Measurements from ENCODE around the gene EEF1AKMT3. TPM values are rescaled to one million over a fixed set of nuclear protein-coding genes. Genes with fewer than 3 reads are reported as not detected.

Gene EEF1AKMT3
- total RNA-seq, 2 donors from 2014 or later: 3.7 to 5.8 TPM

GRCh38 chr12:57769594-57769993, 2.8 kb upstream of the EEF1AKMT3 start:
- no peaks in the 10 kb centered on the region for H3K9me3 Mint-ChIP-seq
- H3K27me3 Mint-ChIP-seq (ENCODE audit: insufficient read depth): peaks cover 30% of the 10 kb centered on the region

GRCh38 chr12:57770734-57771133, 1.7 kb upstream of the EEF1AKMT3 start:
- H3K27me3 ChIP-seq (ENCODE audit: control insufficient read depth, insufficient read depth, low read length, poor library complexity, severe bottlenecking): peaks cover 15% of the 10 kb centered on the region
- Mint-ChIP-seq H3K9me3 (no peaks in the 10 kb centered on the region), H3K4me1 (peaks cover 15% of the 10 kb centered on the region), H3K36me3 (ENCODE audit: low read depth) (peaks cover 25% of the 10 kb centered on the region), H3K27ac (no peak overlapping the region), H3K4me3 (peak overlapping the region; percentile 85), H3K27me3 (ENCODE audit: insufficient read depth) (peaks cover 19% of the 10 kb centered on the region)
- 91 to 93% methylated on average over 4 of the region's 4 CpGs for WGBS, 2 experiments (ENCODE audit: insufficient coverage in 1 of 2, insufficient read length in 1 of 2)
- H3K4me1 ChIP-seq (ENCODE audit: control insufficient read depth, insufficient read depth, low read length): peaks cover 6% of the 10 kb centered on the region
- peaks cover 31% of the 10 kb centered on the region for H3K36me3 ChIP-seq (ENCODE audit: control insufficient read depth, insufficient read depth, low read length)
- no peak overlapping the region for H3K9ac ChIP-seq (ENCODE audit: extremely low read depth, low read length, poor library complexity, severe bottlenecking)
- no peak for DNase-seq
- H3K9me3 ChIP-seq (ENCODE audit: control insufficient read depth, low read length): no peaks in the 10 kb centered on the region
- peak overlapping the region; percentile 97 for H3K4me3 ChIP-seq (ENCODE audit: low read length)
- H3K27ac ChIP-seq (ENCODE audit: low read depth, low read length): no peak overlapping the region
- no peak for TF ChIP-seq CTCF (conservative IDR thresholded peaks at IDR 0.05)

More at GRCh38 chr12:57769594-57769993, 2.8 kb upstream of the EEF1AKMT3 start:
- 99% methylated on average over 9 to 11 of the region's 11 CpGs for WGBS, 2 experiments (ENCODE audit: insufficient coverage in 1 of 2, insufficient read length in 1 of 2)
- TF ChIP-seq CTCF (conservative IDR thresholded peaks at IDR 0.05): no peak
- no peak overlapping the region for H3K9ac ChIP-seq (ENCODE audit: extremely low read depth, low read length, poor library complexity, severe bottlenecking)
- H3K4me1 ChIP-seq (ENCODE audit: control insufficient read depth, insufficient read depth, low read length): peaks cover 6% of the 10 kb centered on the region
- Mint-ChIP-seq H3K4me1 (peaks cover 19% of the 10 kb centered on the region), H3K27ac (no peak overlapping the region), H3K36me3 (ENCODE audit: low read depth) (peaks cover 23% of the 10 kb centered on the region), H3K4me3 (no peak overlapping the region)
- peaks cover 31% of the 10 kb centered on the region for H3K36me3 ChIP-seq (ENCODE audit: control insufficient read depth, insufficient read depth, low read length)
- H3K27me3 ChIP-seq (ENCODE audit: control insufficient read depth, insufficient read depth, low read length, poor library complexity, severe bottlenecking): peaks cover 27% of the 10 kb centered on the region
- no peak for DNase-seq
- H3K4me3 ChIP-seq (ENCODE audit: low read length): no peak overlapping the region
- H3K27ac ChIP-seq (ENCODE audit: low read depth, low read length): no peak overlapping the region
- H3K9me3 ChIP-seq (ENCODE audit: control insufficient read depth, low read length): no peaks in the 10 kb centered on the region

- Mint-ChIP-seq H3K9me3 (no peaks in the 10 kb centered on the region), H3K27ac (peak overlapping the region; percentile 100), H3K4me1 (peaks cover 12% of the 10 kb centered on the region), H3K36me3 (ENCODE audit: low read depth) (peaks cover 26% of the 10 kb centered on the region), H3K27me3 (ENCODE audit: insufficient read depth) (peaks cover 12% of the 10 kb centered on the region), H3K4me3 (peak overlapping the region; percentile 85)
- TF ChIP-seq CTCF (conservative IDR thresholded peaks at IDR 0.05): no peak
- Histone ChIP-seq H3K9ac (ENCODE audit: extremely low read depth, low read length, poor library complexity, severe bottlenecking) (peak overlapping the region; percentile 99), H3K9me3 (ENCODE audit: control insufficient read depth, low read length) (no peaks in the 10 kb centered on the region), H3K27me3 (ENCODE audit: control insufficient read depth, insufficient read depth, low read length, poor library complexity, severe bottlenecking) (peaks cover 9% of the 10 kb centered on the region), H3K4me1 (ENCODE audit: control insufficient read depth, insufficient read depth, low read length) (peaks cover 4% of the 10 kb centered on the region), H3K27ac (ENCODE audit: low read depth, low read length) (peak overlapping the region; percentile 96), H3K4me3 (ENCODE audit: low read length) (peak overlapping the region; percentile 97), H3K36me3 (ENCODE audit: control insufficient read depth, insufficient read depth, low read length) (peaks cover 31% of the 10 kb centered on the region)
- DNase-seq: peak; percentile 98
- WGBS, 2 experiments (ENCODE audit: insufficient coverage in 1 of 2, insufficient read length in 1 of 2): 1 to 4% methylated on average over 11 to 14 of the region's 16 CpGs
Observed at GRCh38 chr12:57771236-57771872, 1.1 kb upstream of the EEF1AKMT3 start.

Measured in endodermal cell (in vitro differentiated cells).